ENCODE measurements around the gene EPHX1. TPM values are rescaled to one million over a fixed set of nuclear protein-coding genes. Genes with fewer than 3 reads are reported as not detected.

The EPHX1 gene
- total RNA-seq, 6 donors from 2014 or later, result 82.8 to 205 (median 141) TPM

DNA sequence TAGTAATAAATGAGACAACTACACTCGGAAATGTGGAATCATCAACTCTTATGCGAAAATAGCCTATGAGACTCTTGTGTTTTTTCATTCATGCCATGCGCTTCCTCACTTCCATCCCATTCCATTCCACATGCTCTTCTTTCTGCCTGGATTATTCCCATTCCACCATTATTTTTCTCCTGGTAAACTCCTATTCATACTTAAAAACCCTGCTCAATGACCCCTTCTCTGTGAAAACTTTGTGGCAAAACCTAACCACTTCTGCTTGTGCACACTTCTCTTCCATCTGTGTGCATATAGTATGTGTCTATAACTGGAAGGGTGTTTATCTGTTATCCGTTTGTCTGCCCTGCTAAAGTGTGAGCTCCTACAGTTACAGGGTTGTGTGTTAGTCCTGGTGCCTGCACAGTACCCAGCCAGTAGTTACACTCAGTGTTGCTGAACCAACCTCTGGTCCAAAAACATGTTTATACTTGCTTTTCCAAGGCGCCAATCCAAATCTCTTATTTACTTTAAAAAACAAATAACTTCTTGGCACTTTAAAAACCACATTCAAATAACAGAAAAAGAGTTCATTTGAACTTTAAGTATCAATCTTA lies 10.7 kb downstream of the EPHX1 start:
- no peak overlapping the region for H3K4me3 ChIP-seq
- H3K4me1 ChIP-seq, result peaks cover 44 to 77% (median 62%) of the 10 kb centered on the region in 4 donors
- no peak for ATAC-seq (ENCODE audit: low FRiP score in 2 of 2)
- 70 to 71% methylated on average over 5 of the region's 5 CpGs for WGBS, 2 donors
- TF ChIP-seq CTCF (IDR thresholded peaks at IDR 0.05) (no peak), EP300 (IDR thresholded peaks at IDR 0.05) (no peak), POLR2AphosphoS5 (IDR thresholded peaks at IDR 0.05) (no peak), POLR2A (IDR thresholded peaks at IDR 0.05) (no peak)
- peaks cover 0 to 6% (median 0%) of the 10 kb centered on the region in 4 donors for H3K36me3 ChIP-seq
- no peaks in the 10 kb centered on the region for H3K9me3 ChIP-seq
- no peak for DNase-seq
- no peaks in the 10 kb centered on the region for H3K27me3 ChIP-seq
- H3K27ac ChIP-seq, result peak overlapping the region in 2 of 4 donors; percentile 67 to 71

DNA sequence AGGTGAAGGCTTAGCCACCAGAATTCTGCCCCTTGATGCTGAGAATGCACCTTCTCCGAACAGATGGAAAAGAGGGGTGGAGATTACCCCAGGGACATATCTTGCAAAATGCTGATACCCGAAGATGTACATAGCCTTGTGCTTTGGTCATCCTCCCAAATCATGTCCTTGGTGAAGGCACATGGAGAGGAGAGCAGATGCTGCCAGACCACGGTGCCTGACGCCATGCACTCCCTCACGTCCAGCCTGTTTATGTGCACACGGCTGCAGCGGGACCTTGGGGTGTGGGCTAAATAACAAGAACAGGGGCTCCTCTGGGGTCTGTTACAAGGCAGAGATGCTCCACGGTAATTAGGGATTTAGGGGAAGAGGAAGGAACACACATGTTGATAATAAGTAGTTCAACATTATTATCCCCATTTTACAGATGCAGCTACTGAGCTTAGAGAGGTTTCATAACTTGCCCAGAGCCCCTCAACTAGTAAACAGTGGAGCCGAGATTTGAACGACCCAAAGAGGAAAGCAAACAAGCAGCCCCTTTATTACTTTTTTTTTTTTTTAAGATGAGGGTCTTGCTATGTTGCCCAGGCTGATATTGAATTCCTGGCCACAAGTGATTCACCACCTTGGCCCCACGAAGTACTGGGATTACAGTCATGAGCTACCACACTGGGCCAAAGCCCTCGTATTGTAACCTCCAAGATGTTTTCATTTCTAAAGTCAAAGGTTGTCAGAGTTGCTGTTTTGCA lies 12.9 kb downstream of the EPHX1 start:
- 77 to 86% methylated on average over 12 of the region's 12 CpGs for WGBS, 2 donors
- H3K9me3 ChIP-seq, result no peaks in the 10 kb centered on the region
- DNase-seq (no peak), ATAC-seq (ENCODE audit: low FRiP score in 2 of 2) (no peak)
- peaks cover 0 to 6% (median 0%) of the 10 kb centered on the region in 4 donors for H3K36me3 ChIP-seq
- TF ChIP-seq CTCF (IDR thresholded peaks at IDR 0.05), result no peak
- TF ChIP-seq POLR2AphosphoS5 (IDR thresholded peaks at IDR 0.05), result no peak
- TF ChIP-seq EP300 (IDR thresholded peaks at IDR 0.05), result no peak
- TF ChIP-seq POLR2A (IDR thresholded peaks at IDR 0.05), result no peak
- H3K4me1 ChIP-seq, result peaks cover 31 to 77% (median 55%) of the 10 kb centered on the region in 4 donors
- H3K27me3 ChIP-seq, result no peaks in the 10 kb centered on the region
- peak overlapping the region in 1 of 4 donors; percentile 58 for H3K27ac ChIP-seq
- no peak overlapping the region for H3K4me3 ChIP-seq

DNA sequence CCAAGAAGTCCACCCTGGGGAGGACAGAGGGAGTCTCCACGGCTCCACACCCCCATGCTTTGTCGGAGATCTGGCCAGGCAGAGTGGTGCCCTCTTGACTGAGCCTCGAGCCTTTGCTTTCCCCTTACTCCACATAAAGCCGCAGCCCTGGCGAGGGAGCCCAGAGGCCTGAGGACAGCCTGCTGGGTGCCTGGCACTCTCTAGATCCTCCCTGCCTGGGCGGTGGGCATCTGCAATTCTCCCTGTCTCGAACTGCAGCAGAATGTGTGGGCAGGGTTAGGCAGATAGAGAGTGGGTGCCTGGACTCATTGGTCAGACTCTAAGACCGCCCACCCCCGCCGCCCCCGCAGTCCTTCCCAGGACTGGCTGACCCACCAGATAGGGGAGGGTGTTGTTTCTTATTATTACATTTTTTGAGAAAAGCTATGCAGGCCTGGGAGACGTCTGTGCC lies 13.9 kb downstream of the EPHX1 start:
- Histone ChIP-seq H3K4me1 (peaks cover 26 to 67% (median 46%) of the 10 kb centered on the region in 4 donors), H3K4me3 (no peak overlapping the region), H3K36me3 (peaks cover 0 to 8% (median under 1%) of the 10 kb centered on the region in 4 donors), H3K9me3 (no peaks in the 10 kb centered on the region), H3K27me3 (no peaks in the 10 kb centered on the region), H3K27ac (peak overlapping the region in 1 of 4 donors; percentile 58)
- 87 to 90% methylated on average over 2 to 8 of the region's 12 CpGs for WGBS, 2 donors
- ATAC-seq (ENCODE audit: low FRiP score in 2 of 2) (no peak), DNase-seq (no peak)
- TF ChIP-seq EP300 (IDR thresholded peaks at IDR 0.05) (no peak), POLR2A (IDR thresholded peaks at IDR 0.05) (no peak), POLR2AphosphoS5 (IDR thresholded peaks at IDR 0.05) (no peak), CTCF (IDR thresholded peaks at IDR 0.05) (no peak)

DNA sequence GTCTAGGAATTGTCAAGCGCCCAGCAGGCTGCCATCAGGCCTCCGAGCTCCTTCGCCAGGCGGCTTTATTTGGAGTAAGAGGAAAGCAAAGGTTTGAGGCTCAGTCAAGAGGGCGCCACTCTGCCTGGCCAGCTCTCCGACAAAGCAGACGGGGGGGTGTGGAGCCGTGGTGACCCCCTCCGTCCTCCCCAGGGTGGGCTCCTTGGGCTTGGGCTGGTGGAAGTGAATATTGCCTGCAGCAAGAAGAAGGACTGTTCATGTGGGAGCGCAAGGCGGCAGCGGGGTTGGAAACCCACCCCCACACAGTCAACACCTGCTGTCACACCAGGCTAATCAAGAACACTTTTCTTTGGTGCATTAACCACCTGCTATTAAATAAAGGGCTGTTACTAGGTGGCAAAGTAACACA lies 14.6 kb downstream of the EPHX1 start:
- Histone ChIP-seq H3K36me3 (peaks cover 0 to 15% (median 3%) of the 10 kb centered on the region in 4 donors), H3K27me3 (no peaks in the 10 kb centered on the region), H3K9me3 (no peaks in the 10 kb centered on the region), H3K4me3 (no peak overlapping the region), H3K4me1 (peaks cover 22 to 63% (median 42%) of the 10 kb centered on the region in 4 donors), H3K27ac (peak overlapping the region in 1 of 4 donors; percentile 58)
- TF ChIP-seq CTCF (IDR thresholded peaks at IDR 0.05) (no peak), POLR2A (IDR thresholded peaks at IDR 0.05) (no peak), POLR2AphosphoS5 (IDR thresholded peaks at IDR 0.05) (no peak), EP300 (IDR thresholded peaks at IDR 0.05) (no peak)
- DNase-seq, result peak in 1 of 2 donors; percentile 54
- ATAC-seq (ENCODE audit: low FRiP score in 2 of 2), result no peak
- WGBS, 2 donors, result 81% methylated on average over 10 to 12 of the region's 12 CpGs

All from upper lobe of left lung (tissue), 6 donors.